ENCODE data around the gene SEPTIN1. TPM values are rescaled to one million over a fixed set of nuclear protein-coding genes. Genes with fewer than 3 reads are reported as not detected.

The SEPTIN1 gene
- total RNA-seq, 1 experiment from 2014 or later = 3.4 TPM

- DNase-seq (ENCODE audit: low read depth, low spot score) (no peak), ATAC-seq (no peak)
- peak overlapping the region; percentile 87 for H3K27ac ChIP-seq (ENCODE audit: low read depth, low read length)
- H3K9ac ChIP-seq (ENCODE audit: low read length) = peak overlapping the region; percentile 88
- peaks cover 24% of the 10 kb centered on the region for H3K79me2 ChIP-seq (ENCODE audit: insufficient read depth, low read length)
- no TSS peak for BruUV-seq (replicated peaks)
- RAD21 ChIA-PET (ENCODE audit: low non-redundant PET in 1 of 2, low total read pairs in 2 of 2, uncharacterized antibody in 2 of 2, unreplicated experiment in 2 of 2) = interaction anchor here in 1 of 2 experiments (1.0 kb wide), 1 partner anchor 11 kb away, joined by 3 read pairs; no protein-coding TSS in a partner anchor
- no peaks in the 10 kb centered on the region for H3K27me3 ChIP-seq (ENCODE audit: insufficient read depth, low read length)
- no peaks in the 10 kb centered on the region for H4K20me1 ChIP-seq (ENCODE audit: insufficient read depth)
- no peaks in the 10 kb centered on the region for H3K9me3 ChIP-seq (ENCODE audit: control insufficient read depth in 1 of 2, insufficient read depth in 1 of 2, low read depth in 1 of 2, low read length in 2 of 2)
- intact Hi-C loops (cut with micrococcal nuclease) = loop anchor here (5.0 kb wide), 1 partner anchor 314 kb away; the partner anchor contains the start of gene TBX6
- peaks cover 2 to 4% of the 10 kb centered on the region in 2 experiments; a peak in 1 of 4 replicates for H3K36me3 ChIP-seq (ENCODE audit: control insufficient read depth in 1 of 2, insufficient read depth in 2 of 2, low read length in 2 of 2)
- H2AFZ ChIP-seq (ENCODE audit: low read depth, low read length, poor library complexity, severe bottlenecking) = no peak overlapping the region
- peaks cover 18 to 26% of the 10 kb centered on the region in 2 experiments for H3K4me1 ChIP-seq (ENCODE audit: control insufficient read depth in 1 of 2, insufficient read depth in 2 of 2, low read length in 2 of 2)
- POLR2A ChIA-PET = interaction anchor here (1.3 to 2.7 kb wide), 4 partner anchors 9 to 36 kb away, joined by 3 to 10 read pairs (median 10); partner anchors contain the start of genes TBC1D10B and ZNF48
- peak overlapping the region; percentile 88 for H3K4me2 ChIP-seq (ENCODE audit: low read length)
- CTCF ChIA-PET = interaction anchor here (1.1 to 1.7 kb wide), 5 partner anchors 11 to 315 kb away, joined by 3 to 5 read pairs (median 4); partner anchors contain the start of genes DCTPP1, TBX6 and ZNF48
- peak overlapping the region; percentile 80 to 93 for H3K4me3 ChIP-seq (replicated peaks in 1 of 2; ENCODE audit: low read depth in 1 of 2, low read length in 2 of 2)
- no peaks in the 10 kb centered on the region for H3K9me2 ChIP-seq (ENCODE audit: insufficient read depth)
- TF ChIP-seq, protein P1, sequence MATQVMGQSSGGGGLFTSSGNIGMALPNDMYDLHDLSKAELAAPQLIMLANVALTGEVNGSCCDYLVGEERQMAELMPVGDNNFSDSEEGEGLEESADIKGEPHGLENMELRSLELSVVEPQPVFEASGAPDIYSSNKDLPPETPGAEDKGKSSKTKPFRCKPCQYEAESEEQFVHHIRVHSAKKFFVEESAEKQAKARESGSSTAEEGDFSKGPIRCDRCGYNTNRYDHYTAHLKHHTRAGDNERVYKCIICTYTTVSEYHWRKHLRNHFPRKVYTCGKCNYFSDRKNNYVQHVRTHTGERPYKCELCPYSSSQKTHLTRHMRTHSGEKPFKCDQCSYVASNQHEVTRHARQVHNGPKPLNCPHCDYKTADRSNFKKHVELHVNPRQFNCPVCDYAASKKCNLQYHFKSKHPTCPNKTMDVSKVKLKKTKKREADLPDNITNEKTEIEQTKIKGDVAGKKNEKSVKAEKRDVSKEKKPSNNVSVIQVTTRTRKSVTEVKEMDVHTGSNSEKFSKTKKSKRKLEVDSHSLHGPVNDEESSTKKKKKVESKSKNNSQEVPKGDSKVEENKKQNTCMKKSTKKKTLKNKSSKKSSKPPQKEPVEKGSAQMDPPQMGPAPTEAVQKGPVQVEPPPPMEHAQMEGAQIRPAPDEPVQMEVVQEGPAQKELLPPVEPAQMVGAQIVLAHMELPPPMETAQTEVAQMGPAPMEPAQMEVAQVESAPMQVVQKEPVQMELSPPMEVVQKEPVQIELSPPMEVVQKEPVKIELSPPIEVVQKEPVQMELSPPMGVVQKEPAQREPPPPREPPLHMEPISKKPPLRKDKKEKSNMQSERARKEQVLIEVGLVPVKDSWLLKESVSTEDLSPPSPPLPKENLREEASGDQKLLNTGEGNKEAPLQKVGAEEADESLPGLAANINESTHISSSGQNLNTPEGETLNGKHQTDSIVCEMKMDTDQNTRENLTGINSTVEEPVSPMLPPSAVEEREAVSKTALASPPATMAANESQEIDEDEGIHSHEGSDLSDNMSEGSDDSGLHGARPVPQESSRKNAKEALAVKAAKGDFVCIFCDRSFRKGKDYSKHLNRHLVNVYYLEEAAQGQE (IDR thresholded peaks at IDR 0.05; ENCODE audit: low read depth) = no peak
- TF ChIP-seq ATF3 (IDR thresholded peaks at IDR 0.05) = no peak
- TF ChIP-seq MAX (IDR thresholded peaks at IDR 0.05) = no peak
- no peak for TF ChIP-seq EGR1 (IDR thresholded peaks at IDR 0.05; ENCODE audit: low read depth)
- no peak for TF ChIP-seq TCF7L2 (IDR thresholded peaks at IDR 0.05; ENCODE audit: borderline replicate concordance, extremely low read depth, insufficient read depth, insufficient read length)
- TF ChIP-seq SRF (IDR thresholded peaks at IDR 0.05; ENCODE audit: low read depth) = no peak
Observed at GRCh38 chr16:30406795-30407101, 24.4 kb upstream of the SEPTIN1 start.

Measured in HCT116 (cell line).